SK-N-SH treated with all-trans-retinoic acid at 6 μM for 48 hours (cell line): ENCODE measurements around the gene ERN1.

Experiments used
- ATAC-seq: fragments of 200-7000 bp; cut with Tn5 transposase; 3 replicates; pipeline ENCODE4 v1.9.1; 2020; ENCODE audit warnings: mild to moderate bottlenecking, moderate library complexity
- ARNTL ChIP-seq: fragments of 450-650 bp; formaldehyde crosslinking; IDR thresholded peaks from 2 replicates; pipeline ENCODE4 v1.5.0; 2020; ENCODE audit warnings: low read depth, mild to moderate bottlenecking, moderate library complexity, borderline replicate concordance
- BACH2 ChIP-seq: fragments of 250-450 bp; sonication (Bioruptor Pico); IDR thresholded peaks from 2 replicates; pipeline ENCODE4 v1.9.0; 2021; ENCODE audit warnings: mild to moderate bottlenecking, borderline replicate concordance
- CSRNP3 ChIP-seq: fragments of 250-450 bp; sonication (Bioruptor Pico); IDR thresholded peaks from 2 replicates; pipeline ENCODE4 v1.5.1; 2021; ENCODE audit warnings: mild to moderate bottlenecking, moderate library complexity
- ESRRG ChIP-seq: fragments of 250-450 bp; sonication (Bioruptor Pico); IDR thresholded peaks from 2 replicates; pipeline ENCODE4 v1.6.1; 2021; ENCODE audit warnings: mild to moderate bottlenecking
- ISL1 ChIP-seq: fragments of 250-450 bp; sonication (Bioruptor Pico); IDR thresholded peaks from 2 replicates; pipeline ENCODE4 v2.1.2; 2022; ENCODE audit warnings: mild to moderate bottlenecking, moderate library complexity
- OSR1 ChIP-seq: fragments of 250-450 bp; sonication (Bioruptor Pico); IDR thresholded peaks from 2 replicates; pipeline ENCODE4 v1.8.0; 2022; ENCODE audit warnings: moderate library complexity, mild to moderate bottlenecking, inconsistent platforms
- POU6F1 ChIP-seq: fragments of 250-450 bp; sonication (Bioruptor Pico); IDR thresholded peaks from 2 replicates; pipeline ENCODE4 v1.8.0; 2021; ENCODE audit warnings: low read depth, mild to moderate bottlenecking, moderate library complexity, borderline replicate concordance
- PPARA ChIP-seq: fragments of 250-450 bp; sonication (Bioruptor Pico); IDR thresholded peaks from 2 replicates; pipeline ENCODE4 v1.5.0; 2020; ENCODE audit warnings: mild to moderate bottlenecking, borderline replicate concordance
- RARB ChIP-seq: fragments of 250-450 bp; sonication (Bioruptor Pico); IDR thresholded peaks from 2 replicates; pipeline ENCODE4 v1.8.0; 2021; ENCODE audit warnings: mild to moderate bottlenecking, moderate library complexity
- SNAI2 ChIP-seq: fragments of 250-450 bp; sonication (Bioruptor Pico); IDR thresholded peaks from 2 replicates; pipeline ENCODE4 v1.5.0; 2020; ENCODE audit warnings: mild to moderate bottlenecking, moderate library complexity
- TOX ChIP-seq: fragments of 250-450 bp; sonication (Bioruptor Pico); IDR thresholded peaks from 2 replicates; pipeline ENCODE4 v1.8.0; 2021; ENCODE audit warnings: mild to moderate bottlenecking, moderate library complexity, borderline replicate concordance
- ZC3H10 ChIP-seq: fragments of 250-450 bp; sonication (Bioruptor Pico); IDR thresholded peaks from 2 replicates; pipeline ENCODE4 v1.5.1; 2021; ENCODE audit warnings: mild to moderate bottlenecking, moderate library complexity
- ZFP3 ChIP-seq: fragments of 250-450 bp; sonication (Bioruptor Pico); IDR thresholded peaks from 2 replicates; pipeline ENCODE4 v1.5.0; 2020; ENCODE audit warnings: mild to moderate bottlenecking, moderate library complexity
- ZFP30 ChIP-seq: fragments of 450-650 bp; formaldehyde crosslinking; IDR thresholded peaks from 2 replicates; pipeline ENCODE4 v1.5.0; 2022; ENCODE audit warnings: mild to moderate bottlenecking, moderate library complexity
- ZNF565 ChIP-seq: fragments of 450-650 bp; formaldehyde crosslinking; conservative IDR thresholded peaks from 2 replicates; pipeline ENCODE4 v1.5.0; 2020; ENCODE audit warnings: low read depth, mild to moderate bottlenecking, moderate library complexity
- ZNF70 ChIP-seq: fragments of 450-650 bp; formaldehyde crosslinking; IDR thresholded peaks from 2 replicates; pipeline ENCODE4 v1.5.0; 2020; ENCODE audit warnings: mild to moderate bottlenecking, moderate library complexity
- TF ChIP-seq, protein P1 (sequence below): fragments of 250-450 bp; sonication (Bioruptor Pico); IDR thresholded peaks from 2 replicates; pipeline ENCODE4 v1.5.1; 2020; ENCODE audit warnings: low read depth, mild to moderate bottlenecking, moderate library complexity
- TF ChIP-seq, protein P2 (sequence below): fragments of 250-450 bp; sonication (Bioruptor Pico); IDR thresholded peaks from 2 replicates; pipeline ENCODE4 v1.8.0; 2020; ENCODE audit warnings: mild to moderate bottlenecking, moderate library complexity, borderline replicate concordance
- TF ChIP-seq, protein P3 (sequence below): fragments of 250-450 bp; sonication (Bioruptor Pico); IDR thresholded peaks from 2 replicates; pipeline ENCODE4 v1.5.0; 2020; ENCODE audit warnings: mild to moderate bottlenecking, moderate library complexity

Gene ERN1

GRCh38 chr17:64003526-64004121 is 126.3 kb downstream of the ERN1 start:
- no peak for ATAC-seq
- TF ChIP-seq, protein P1, sequence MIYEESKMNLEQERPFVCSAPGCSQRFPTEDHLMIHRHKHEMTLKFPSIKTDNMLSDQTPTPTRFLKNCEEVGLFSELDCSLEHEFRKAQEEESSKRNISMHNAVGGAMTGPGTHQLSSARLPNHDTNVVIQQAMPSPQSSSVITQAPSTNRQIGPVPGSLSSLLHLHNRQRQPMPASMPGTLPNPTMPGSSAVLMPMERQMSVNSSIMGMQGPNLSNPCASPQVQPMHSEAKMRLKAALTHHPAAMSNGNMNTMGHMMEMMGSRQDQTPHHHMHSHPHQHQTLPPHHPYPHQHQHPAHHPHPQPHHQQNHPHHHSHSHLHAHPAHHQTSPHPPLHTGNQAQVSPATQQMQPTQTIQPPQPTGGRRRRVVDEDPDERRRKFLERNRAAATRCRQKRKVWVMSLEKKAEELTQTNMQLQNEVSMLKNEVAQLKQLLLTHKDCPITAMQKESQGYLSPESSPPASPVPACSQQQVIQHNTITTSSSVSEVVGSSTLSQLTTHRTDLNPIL (CRISPR knock-in tag): no peak
- TF ChIP-seq SNAI2 (CRISPR knock-in tag) (no peak), PPARA (CRISPR knock-in tag) (no peak), ZNF70 (CRISPR knock-in tag) (no peak), ISL1 (CRISPR knock-in tag) (no peak), ZC3H10 (CRISPR knock-in tag) (no peak), OSR1 (CRISPR knock-in tag) (no peak)
- TF ChIP-seq, protein P2, sequence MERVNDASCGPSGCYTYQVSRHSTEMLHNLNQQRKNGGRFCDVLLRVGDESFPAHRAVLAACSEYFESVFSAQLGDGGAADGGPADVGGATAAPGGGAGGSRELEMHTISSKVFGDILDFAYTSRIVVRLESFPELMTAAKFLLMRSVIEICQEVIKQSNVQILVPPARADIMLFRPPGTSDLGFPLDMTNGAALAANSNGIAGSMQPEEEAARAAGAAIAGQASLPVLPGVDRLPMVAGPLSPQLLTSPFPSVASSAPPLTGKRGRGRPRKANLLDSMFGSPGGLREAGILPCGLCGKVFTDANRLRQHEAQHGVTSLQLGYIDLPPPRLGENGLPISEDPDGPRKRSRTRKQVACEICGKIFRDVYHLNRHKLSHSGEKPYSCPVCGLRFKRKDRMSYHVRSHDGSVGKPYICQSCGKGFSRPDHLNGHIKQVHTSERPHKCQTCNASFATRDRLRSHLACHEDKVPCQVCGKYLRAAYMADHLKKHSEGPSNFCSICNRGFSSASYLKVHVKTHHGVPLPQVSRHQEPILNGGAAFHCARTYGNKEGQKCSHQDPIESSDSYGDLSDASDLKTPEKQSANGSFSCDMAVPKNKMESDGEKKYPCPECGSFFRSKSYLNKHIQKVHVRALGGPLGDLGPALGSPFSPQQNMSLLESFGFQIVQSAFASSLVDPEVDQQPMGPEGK (CRISPR knock-in tag): no peak

- ATAC-seq: no peak
- TF ChIP-seq ZNF565 (CRISPR knock-in tag) (no peak), PPARA (CRISPR knock-in tag) (no peak), SNAI2 (CRISPR knock-in tag) (no peak), ZFP30 (CRISPR knock-in tag) (no peak), POU6F1 (CRISPR knock-in tag) (no peak), ESRRG (no peak), ARNTL (no peak)
- TF ChIP-seq, protein P3, sequence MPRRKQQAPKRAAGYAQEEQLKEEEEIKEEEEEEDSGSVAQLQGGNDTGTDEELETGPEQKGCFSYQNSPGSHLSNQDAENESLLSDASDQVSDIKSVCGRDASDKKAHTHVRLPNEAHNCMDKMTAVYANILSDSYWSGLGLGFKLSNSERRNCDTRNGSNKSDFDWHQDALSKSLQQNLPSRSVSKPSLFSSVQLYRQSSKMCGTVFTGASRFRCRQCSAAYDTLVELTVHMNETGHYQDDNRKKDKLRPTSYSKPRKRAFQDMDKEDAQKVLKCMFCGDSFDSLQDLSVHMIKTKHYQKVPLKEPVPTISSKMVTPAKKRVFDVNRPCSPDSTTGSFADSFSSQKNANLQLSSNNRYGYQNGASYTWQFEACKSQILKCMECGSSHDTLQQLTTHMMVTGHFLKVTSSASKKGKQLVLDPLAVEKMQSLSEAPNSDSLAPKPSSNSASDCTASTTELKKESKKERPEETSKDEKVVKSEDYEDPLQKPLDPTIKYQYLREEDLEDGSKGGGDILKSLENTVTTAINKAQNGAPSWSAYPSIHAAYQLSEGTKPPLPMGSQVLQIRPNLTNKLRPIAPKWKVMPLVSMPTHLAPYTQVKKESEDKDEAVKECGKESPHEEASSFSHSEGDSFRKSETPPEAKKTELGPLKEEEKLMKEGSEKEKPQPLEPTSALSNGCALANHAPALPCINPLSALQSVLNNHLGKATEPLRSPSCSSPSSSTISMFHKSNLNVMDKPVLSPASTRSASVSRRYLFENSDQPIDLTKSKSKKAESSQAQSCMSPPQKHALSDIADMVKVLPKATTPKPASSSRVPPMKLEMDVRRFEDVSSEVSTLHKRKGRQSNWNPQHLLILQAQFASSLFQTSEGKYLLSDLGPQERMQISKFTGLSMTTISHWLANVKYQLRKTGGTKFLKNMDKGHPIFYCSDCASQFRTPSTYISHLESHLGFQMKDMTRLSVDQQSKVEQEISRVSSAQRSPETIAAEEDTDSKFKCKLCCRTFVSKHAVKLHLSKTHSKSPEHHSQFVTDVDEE (CRISPR knock-in tag): no peak
- TF ChIP-seq, protein P1 (CRISPR knock-in tag): no peak
Measured at GRCh38 chr17:64002658-64003525, 127.1 kb downstream of the ERN1 start.

DNA sequence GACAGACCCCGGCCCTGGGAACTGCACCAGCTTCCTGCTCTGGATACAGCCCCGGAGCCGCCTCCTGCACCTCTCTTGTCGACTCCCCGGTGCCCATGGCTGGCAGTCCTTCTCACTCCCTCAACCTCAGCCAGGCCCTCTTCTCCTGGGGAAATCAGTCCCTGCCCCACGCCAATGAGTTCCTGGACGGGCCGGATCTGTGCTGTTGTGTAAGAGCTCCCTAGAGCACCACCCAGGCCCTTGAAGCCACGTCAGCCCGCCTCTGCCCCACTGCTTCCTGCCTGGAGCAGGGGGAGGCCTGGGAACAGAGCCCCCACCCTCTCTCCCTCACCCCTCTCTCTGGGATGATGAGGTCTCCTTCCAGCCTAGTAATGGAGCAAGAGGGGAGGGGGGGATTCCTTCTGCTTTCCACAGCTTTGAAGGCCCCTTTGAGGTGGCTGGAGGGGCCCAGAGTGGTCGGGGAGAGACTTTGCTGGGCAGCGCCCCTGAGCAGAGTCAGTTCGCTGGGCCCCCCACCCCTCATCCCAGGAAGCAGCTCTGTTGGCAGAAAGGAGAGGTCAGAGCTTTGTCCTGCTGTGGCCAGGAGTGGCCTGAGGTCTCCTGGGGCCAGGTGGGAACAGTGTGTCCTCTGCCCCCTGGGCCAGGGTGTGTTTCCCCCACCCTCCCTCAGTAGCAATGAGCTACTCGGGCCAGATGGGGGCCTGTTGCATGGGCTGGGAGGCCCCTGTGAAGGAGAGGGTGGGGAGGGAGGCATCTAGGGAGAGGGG is 128.0 kb downstream of the ERN1 start:
- ATAC-seq: no peak
- no peak for TF ChIP-seq SNAI2 (CRISPR knock-in tag)
- no peak for TF ChIP-seq RARB (CRISPR knock-in tag)
- TF ChIP-seq OSR1 (CRISPR knock-in tag): no peak
- TF ChIP-seq ZFP3: no peak
- TF ChIP-seq ZFP30 (CRISPR knock-in tag): no peak
- no peak for TF ChIP-seq TOX (CRISPR knock-in tag)
- no peak for TF ChIP-seq POU6F1 (CRISPR knock-in tag)
- TF ChIP-seq, protein P2 (CRISPR knock-in tag): no peak
- no peak for TF ChIP-seq ISL1 (CRISPR knock-in tag)
- no peak for TF ChIP-seq ZNF70 (CRISPR knock-in tag)
- no peak for TF ChIP-seq CSRNP3 (CRISPR knock-in tag)
- no peak for TF ChIP-seq ARNTL
- TF ChIP-seq BACH2 (CRISPR knock-in tag): no peak
